ENCODE data around the gene CYB5R3.

CYB5R3 gene

DNA sequence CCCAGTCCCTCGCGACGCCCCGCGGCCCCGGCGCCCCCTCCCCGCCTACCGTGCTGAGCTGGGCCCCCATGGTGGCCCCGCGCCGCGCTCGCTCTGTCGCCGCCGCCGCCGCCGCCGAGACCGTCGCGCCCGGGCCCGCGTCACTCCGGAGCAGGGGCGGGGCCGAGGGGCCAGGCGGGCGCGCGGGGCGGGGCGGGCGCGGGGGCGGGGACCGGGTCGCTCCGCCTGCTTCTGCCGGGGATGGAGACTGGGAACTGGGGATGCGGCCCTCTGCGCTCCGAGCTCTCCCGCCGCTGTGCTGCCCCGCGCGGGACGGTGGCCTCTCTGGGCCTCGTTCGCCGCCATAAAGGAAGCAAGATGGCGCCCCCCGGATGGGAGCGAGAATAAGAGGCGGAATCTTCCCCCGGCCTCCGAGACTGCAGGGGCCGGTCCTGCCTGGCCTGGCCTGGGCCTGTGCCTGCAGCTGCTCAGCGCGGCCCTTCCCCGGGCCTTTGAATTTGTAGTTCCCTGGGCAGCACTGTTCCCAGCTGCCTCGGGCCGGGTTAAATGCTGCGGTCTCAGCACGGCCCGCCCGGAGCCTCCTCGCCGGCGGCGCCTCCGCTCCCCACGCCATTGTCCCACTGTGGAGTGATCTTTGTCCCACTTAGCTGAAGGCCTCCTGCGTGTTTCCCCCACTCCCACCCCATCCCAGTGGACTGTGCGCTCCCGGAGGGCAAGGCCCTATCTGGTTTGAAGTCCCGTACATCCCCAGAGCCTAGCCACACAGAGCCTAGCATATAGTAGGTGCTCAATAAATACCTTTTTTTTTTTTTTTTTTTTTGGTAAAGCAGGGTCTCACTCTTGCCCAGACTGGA is at the start of gene CYB5R3:
CYB5R3 (minus strand) TSS at position 147 of the 854 bp plus-strand sequence; CDS start at position 70, 77 bp downstream.
- peak; percentile 59 to 70 (median 60) for DNase-seq (ENCODE audit: low read depth in 2 of 3, low spot score in 2 of 3)

DNA sequence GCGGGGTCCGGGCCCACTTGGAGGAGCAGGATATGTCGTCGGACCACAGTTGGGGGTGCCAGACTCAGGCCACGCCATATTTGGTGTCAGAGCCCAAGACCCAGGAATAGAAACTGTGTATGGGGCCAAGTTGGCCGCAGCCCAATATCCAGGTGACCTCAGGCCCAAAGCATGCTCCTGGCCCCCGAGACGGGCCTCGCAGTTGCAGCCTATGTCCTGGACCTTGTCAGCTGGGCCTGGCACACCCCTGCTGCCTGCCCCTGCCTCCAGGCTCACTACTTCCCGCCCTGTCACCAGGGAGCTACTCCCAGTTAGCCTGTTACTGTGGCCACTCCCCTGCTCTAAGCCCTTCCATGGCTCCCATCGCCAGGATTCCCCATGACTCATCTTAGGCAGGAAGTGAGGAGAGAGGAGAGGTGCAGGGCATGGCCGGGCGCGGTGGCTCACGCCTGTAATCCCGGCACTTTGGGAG is 48.4 kb upstream of the CYB5R3 start:
- DNase-seq (ENCODE audit: low read depth in 2 of 3, low spot score in 2 of 3) = no peak

DNA sequence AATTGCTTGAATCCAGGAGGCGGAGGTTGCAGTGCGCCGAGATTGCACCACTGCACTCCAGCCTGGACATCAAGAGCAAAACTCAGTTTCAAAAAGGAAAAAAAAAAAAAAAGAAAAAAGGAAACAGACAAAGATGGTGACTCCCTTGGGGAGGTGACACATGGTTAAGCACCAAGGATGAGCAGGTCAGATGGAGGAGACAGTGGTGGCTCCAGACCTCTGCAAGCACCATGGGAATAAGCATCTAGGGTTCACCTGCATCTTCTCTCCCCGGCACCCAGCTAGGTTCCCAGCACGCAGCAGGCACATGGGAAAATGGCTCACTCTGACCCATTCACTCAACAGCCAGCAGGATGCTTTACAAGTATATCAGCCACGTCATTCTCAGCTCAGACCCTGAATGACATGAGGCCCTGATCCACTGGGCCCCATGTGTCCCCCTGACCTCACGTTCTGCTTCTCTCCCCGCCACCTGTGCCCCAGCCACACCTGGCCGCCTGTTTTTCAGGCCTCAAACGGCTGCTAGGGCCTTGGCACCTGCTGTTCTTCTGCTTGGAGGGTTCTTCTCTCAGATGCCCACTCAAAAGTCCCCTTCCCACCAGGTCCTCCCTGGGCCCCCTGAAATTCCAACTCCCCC is 47.3 kb upstream of the CYB5R3 start:
- no peak for DNase-seq (ENCODE audit: low read depth in 2 of 3, low spot score in 2 of 3)

- no peak for DNase-seq (ENCODE audit: low read depth in 2 of 3, low spot score in 2 of 3)
Measured at GRCh38 chr22:42695294-42695693, 46.1 kb upstream of the CYB5R3 start.

- DNase-seq (ENCODE audit: low read depth in 2 of 3, low spot score in 2 of 3) = no peak
Measured at GRCh38 chr22:42693763-42694683, 44.8 kb upstream of the CYB5R3 start.

- DNase-seq (ENCODE audit: low read depth in 2 of 3, low spot score in 2 of 3) = no peak
Measured at GRCh38 chr22:42693055-42693762, 44.0 kb upstream of the CYB5R3 start.

DNA sequence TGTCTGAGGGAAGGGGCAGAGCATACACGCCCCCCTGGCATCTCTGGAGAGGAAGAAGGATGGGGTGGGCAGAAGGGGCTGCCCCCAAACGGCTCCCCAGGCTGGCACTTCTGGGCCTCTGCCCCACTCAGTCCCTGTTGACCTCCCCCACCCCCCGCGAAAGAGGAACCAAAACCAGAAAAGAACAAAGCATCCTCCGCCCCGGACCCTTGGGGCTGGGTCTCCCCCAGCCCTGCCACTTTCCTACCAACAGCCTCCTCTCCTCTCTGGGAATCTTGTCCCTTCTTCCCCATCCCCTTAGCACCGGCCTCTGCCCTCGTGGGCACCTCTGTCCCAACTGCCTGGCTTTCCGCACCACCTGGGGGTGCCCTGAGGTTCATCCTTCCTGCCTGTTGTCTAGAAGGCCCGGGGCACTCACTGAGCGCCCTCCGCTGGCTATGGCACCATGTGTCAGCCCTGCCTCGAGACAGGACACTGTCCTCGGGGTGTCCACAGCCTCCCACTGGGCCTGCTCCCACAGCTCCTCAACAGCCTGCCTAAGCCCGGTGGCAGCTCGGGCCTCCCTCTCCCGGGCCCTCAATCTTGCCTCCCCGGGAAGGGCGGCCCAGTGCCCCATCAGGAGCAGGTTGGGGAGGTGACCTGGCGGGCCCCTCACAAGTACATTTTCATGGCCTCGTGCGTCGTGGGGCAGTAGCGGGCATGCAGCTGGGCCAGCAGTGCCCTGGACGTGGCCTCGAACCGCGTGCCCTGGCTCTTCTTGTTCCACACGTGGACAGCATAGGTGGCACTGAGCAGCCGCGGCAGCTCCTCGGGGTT is 43.3 kb upstream of the CYB5R3 start:
- DNase-seq (ENCODE audit: low read depth in 2 of 3, low spot score in 2 of 3) = no peak

GRCh38 chr22:42691440-42691839 is 42.2 kb upstream of the CYB5R3 start:
- no peak for DNase-seq (ENCODE audit: low read depth in 2 of 3, low spot score in 2 of 3)

- DNase-seq (ENCODE audit: low read depth in 2 of 3, low spot score in 2 of 3) = no peak
Measured at GRCh38 chr22:42688241-42689211, 39.3 kb upstream of the CYB5R3 start.

DNA sequence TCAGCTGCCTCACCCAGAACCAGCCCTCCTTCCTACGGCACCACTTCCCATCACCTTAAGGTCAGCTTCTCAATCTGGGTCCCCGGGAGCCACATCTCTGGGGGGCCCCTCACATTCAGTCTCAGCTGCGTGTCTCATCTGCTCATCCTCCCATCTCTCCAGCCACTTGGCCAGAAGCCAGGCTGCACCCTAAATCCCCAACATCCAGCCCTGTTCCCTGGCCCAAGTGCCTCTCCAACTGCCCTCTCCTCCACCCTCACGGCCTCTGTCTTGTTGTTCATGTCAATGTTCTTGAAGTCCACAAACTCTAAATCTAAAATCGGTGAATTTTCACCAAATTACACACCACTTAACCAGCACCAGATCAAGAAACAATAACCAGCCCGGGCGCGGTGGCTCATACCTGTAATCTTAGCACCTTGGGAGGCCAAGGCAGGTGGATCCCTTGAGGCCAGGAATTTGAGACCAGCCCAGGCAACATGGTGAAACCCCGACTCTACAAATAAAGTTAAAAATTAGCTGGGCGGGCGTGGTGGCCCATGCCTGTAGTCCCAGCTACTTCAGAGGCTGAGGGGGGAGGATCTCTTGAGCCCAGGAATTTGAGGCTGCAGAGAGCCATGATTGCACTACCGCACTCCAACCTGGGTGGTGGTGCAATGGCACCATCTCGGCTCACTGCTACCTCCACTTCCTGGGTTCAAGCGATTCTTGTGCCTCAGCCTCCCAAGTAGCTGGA is 37.7 kb upstream of the CYB5R3 start:
- DNase-seq (ENCODE audit: low read depth in 2 of 3, low spot score in 2 of 3) = no peak

GRCh38 chr22:42685941-42686653 is 36.9 kb upstream of the CYB5R3 start:
- DNase-seq (ENCODE audit: low read depth in 2 of 3, low spot score in 2 of 3) = no peak

- DNase-seq (ENCODE audit: low read depth in 2 of 3, low spot score in 2 of 3) = no peak
Measured at GRCh38 chr22:42684462-42685195, 35.4 kb upstream of the CYB5R3 start.

DNA sequence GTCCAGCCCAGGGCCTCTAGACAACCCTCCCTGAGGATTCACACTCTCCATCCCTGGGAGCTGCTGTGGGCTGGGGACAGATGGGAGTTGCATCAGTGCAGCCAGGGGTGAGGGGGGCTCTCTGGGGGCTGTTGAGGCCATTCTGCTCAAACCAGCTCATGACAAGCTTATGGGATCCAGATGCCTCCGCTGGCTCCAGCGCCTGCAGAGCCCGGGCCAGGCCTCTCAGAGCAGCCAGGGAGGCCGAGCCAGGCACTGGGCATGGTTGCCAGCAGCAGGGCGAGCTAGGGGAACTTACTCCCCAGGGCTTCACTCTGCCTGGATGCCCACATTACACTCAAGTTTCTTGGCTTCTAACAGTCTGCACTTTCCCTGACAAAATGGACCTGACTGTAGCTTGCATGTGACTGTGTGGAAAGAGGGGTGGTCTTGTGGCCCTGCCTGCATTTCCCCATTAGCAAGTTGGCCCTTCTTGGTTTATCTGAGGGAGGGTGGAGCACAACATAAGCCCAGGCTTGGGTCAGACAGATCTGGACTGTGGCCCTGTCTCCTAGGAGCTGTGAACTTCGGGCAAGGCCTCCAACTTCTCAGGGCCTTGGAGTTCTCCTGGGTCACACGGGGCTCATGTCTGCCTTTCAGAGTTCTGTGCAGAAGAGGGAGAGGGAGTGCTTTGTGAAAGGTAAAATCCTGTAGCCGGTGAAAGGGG is 34.5 kb upstream of the CYB5R3 start:
- no peak for DNase-seq (ENCODE audit: low read depth in 2 of 3, low spot score in 2 of 3)

DNA sequence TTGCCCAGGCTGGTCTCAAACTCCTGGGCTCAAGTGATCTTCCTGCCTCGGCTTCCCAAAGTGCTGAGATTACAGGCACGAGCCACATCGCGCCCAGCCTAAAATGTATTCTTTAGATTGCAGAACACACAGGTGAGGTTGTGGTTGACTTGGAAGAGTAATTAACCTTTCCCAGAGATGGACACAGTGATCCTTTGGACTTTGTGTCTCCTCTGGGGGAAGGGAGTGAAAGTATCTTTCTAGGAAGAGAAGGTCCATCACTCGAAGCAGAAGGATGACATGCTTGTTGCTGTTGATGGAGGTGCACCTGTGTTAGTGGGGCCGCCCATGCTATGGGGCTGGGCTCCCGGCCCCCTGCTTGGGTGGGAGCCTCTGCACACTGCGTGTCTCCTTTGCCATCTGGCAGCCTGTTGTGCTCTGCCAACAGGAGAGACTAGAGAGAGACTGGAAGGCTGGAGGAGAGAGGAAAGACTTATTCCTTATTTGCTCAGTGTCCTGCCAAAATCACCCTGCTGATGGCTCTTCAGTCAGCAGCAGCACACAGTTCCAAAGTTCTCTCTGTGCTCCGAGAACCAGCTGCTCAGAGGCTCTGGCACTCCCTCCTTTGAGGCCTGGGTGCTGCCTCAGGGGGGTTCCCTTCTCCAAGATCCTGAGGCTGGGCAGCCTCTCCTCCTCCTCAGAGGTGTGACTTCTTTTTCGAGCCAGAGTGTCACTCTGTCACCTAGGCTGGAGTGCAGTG is 33.1 kb upstream of the CYB5R3 start:
- DNase-seq (ENCODE audit: low read depth in 2 of 3, low spot score in 2 of 3) = no peak

DNA sequence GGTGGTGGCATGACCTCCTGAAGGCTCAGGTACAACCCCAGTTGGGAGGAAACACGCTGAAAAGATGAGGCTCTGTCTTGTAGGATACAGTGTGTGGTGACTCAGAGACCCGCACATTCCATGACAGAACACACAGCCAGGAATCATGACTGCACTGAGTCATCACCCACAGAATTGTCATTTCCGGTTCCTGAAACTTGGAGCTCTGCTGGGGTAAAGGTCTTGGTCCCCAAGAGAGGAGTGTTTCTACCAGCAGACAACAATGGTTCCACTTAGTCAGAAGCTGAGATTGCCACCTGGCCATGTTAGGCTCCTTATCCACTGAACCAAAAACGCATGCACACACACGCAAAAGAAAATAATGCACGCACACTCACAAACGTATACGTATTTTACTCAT is 31.5 kb upstream of the CYB5R3 start:
- no peak for DNase-seq (ENCODE audit: low read depth in 2 of 3, low spot score in 2 of 3)

Data from activated CD8-positive, alpha-beta memory T cell treated with anti-CD3 and anti-CD28 coated beads for 48 hours (primary cell).